PC-3 (cell line): ENCODE data around the gene GRIN1. TPM values are rescaled to one million over a fixed set of nuclear protein-coding genes. Genes with fewer than 3 reads are reported as not detected.

ENCODE experiments used
- ATAC-seq: fragments of 200-7000 bp; cut with Tn5 transposase; 2 replicates; pipeline ENCODE4 v1.9.1; 2020; ENCODE audit warnings: mild to moderate bottlenecking, moderate library complexity
- BruUV-seq: library from RNA; stranded (reverse); fragments of 400-500 nt; replicated peaks from 2 replicates; lab custom pipeline; 2021; lab: Mats Ljungman, UMichigan
- CTCF ChIA-PET: fragments of 300-600 bp; sonication (Branson Sonifier 250); formaldehyde crosslinking; loops from one replicate; lab custom pipeline; 2022; ENCODE audit warnings: antibody characterized with exemption; lab: Charles Lee
- POLR2A ChIA-PET: fragments of 300-600 bp; sonication (Branson Sonifier 250); formaldehyde crosslinking; loops from one replicate; lab custom pipeline; 2022; ENCODE audit warnings: antibody characterized with exemption; ENCODE audit not compliant: unreplicated experiment; lab: Charles Lee
- DNase-seq: peaks from one replicate; pipeline ENCODE4 v3.0.0-alpha.2; 2015
- H2AFZ ChIP-seq: fragments of 300-600 bp; sonication (generic); 2 replicates; pipeline ENCODE4 v1.6.0; 2016; ENCODE audit warnings: antibody characterized with exemption, low read length
- H3F3A ChIP-seq: fragments of 300-600 bp; sonication (generic); one replicate; pipeline ENCODE4 v1.6.0; 2017; ENCODE audit warnings: antibody characterized with exemption, low read length, control low read depth, mild to moderate bottlenecking; ENCODE audit not compliant: unreplicated experiment
- H3K27ac ChIP-seq: fragments of 300-600 bp; sonication (generic); 2 replicates; pipeline ENCODE4 v1.5.1; 2016; ENCODE audit warnings: mild to moderate bottlenecking, low read length
- H3K27me3 ChIP-seq: fragments of 300-600 bp; sonication (generic); 2 replicates; pipeline ENCODE4 v1.6.1; 2016; ENCODE audit warnings: low read length, mixed read lengths
- H3K36me3 ChIP-seq: fragments of 300-600 bp; sonication (generic); 2 replicates; pipeline ENCODE4 v1.6.1; 2016; ENCODE audit warnings: low read depth, mixed run types, low read length, mixed read lengths
- H3K4me1 ChIP-seq: fragments of 300-600 bp; sonication (generic); 2 replicates; pipeline ENCODE4 v1.5.1; 2016; ENCODE audit warnings: low read length; ENCODE audit not compliant: insufficient read depth
- H3K4me2 ChIP-seq: fragments of 300-600 bp; sonication (generic); 2 replicates; pipeline ENCODE4 v1.6.0; 2016; ENCODE audit warnings: low read length
- H3K4me3 ChIP-seq: fragments of 300-600 bp; sonication (generic); 2 replicates; pipeline ENCODE4 v1.5.1; 2016; ENCODE audit warnings: mild to moderate bottlenecking, low read length, mixed read lengths
- H3K79me2 ChIP-seq: fragments of 300-600 bp; sonication (generic); 2 replicates; pipeline ENCODE4 v1.6.1; 2017; ENCODE audit warnings: low read length, mixed read lengths
- H3K9ac ChIP-seq: fragments of 300-600 bp; sonication (generic); 2 replicates; pipeline ENCODE4 v1.6.0; 2016; ENCODE audit warnings: mild to moderate bottlenecking, low read length
- H3K9me2 ChIP-seq: fragments of 300-600 bp; sonication (generic); replicated peaks from 2 replicates; pipeline ENCODE4 v1.6.1; 2016; ENCODE audit warnings: mixed run types, low read length, mixed read lengths
- H3K9me3 ChIP-seq: fragments of 300-600 bp; sonication (generic); 2 replicates; pipeline ENCODE4 v1.6.1; 2016; ENCODE audit warnings: low read length, mixed read lengths
- H4K20me1 ChIP-seq: fragments of 300-600 bp; sonication (generic); 2 replicates; pipeline ENCODE4 v1.6.1; 2016; ENCODE audit warnings: low read length, mixed read lengths
- CTCF ChIP-seq: fragments of 300-600 bp; sonication (generic); conservative IDR thresholded peaks from 2 replicates; pipeline ENCODE4 v1.5.1; 2017; ENCODE audit warnings: antibody characterized with exemption, low read depth, mild to moderate bottlenecking, low read length
- EZH2 ChIP-seq: fragments of 300-600 bp; sonication (generic); IDR thresholded peaks from one replicate; pipeline ENCODE4 v1.6.1; 2017; ENCODE audit warnings: antibody characterized with exemption, mild to moderate bottlenecking, low read length; ENCODE audit not compliant: unreplicated experiment
- EZH2phosphoT487 ChIP-seq: fragments of 300-600 bp; sonication (generic); IDR thresholded peaks from 2 replicates; pipeline ENCODE4 v1.6.1; 2018; ENCODE audit warnings: mild to moderate bottlenecking, antibody characterized with exemption, low read length, borderline replicate concordance
- intact Hi-C: fragments of 100-400 bp; cut with micrococcal nuclease; formaldehyde crosslinking; loops from 2 replicates; pipeline ENCODE4 v1.9.0; 2023
- total RNA-seq: library from RNA; depleted of rRNA; stranded (reverse); fragments of >200 nt; gene quantifications from 2 replicates; pipeline ENCODE4 v1.2.3, GENCODE V29; 2014

GRIN1 gene
- total RNA-seq, 1 experiment from 2014 or later, result 0.11 TPM

GRCh38 chr9:137148661-137149060, 9.7 kb downstream of the GRIN1 start:
- ATAC-seq (no peak), DNase-seq (no peak)
- Histone ChIP-seq H3K9me3 (no peaks in the 10 kb centered on the region), H3K4me1 (no peaks in the 10 kb centered on the region; the same call in 1 of the 2 replicates), H2AFZ (no peak overlapping the region), H3K9me2 (no peaks in the 10 kb centered on the region), H3K36me3 (no peaks in the 10 kb centered on the region), H3K9ac (no peak overlapping the region), H3K79me2 (no peaks in the 10 kb centered on the region), H3K27ac (no peak overlapping the region), H3F3A (no peaks in the 10 kb centered on the region), H3K4me2 (no peak overlapping the region), H4K20me1 (no peaks in the 10 kb centered on the region), H3K27me3 (no peaks in the 10 kb centered on the region), H3K4me3 (no peak overlapping the region)
- no TSS peak for BruUV-seq
- ChIA-PET POLR2A (no interaction called here), CTCF (interaction anchor here (0.9 kb wide), 1 partner anchor 19 kb away, joined by 3 read pairs; no protein-coding TSS in a partner anchor)
- TF ChIP-seq EZH2phosphoT487, result no peak
- TF ChIP-seq EZH2, result no peak
- no peak for TF ChIP-seq CTCF
- intact Hi-C loops, result no loop called here

- Histone ChIP-seq H3K9me3 (no peaks in the 10 kb centered on the region), H2AFZ (peak overlapping the region; percentile 61; the same call in 1 of the 2 replicates), H4K20me1 (no peaks in the 10 kb centered on the region), H3K4me2 (peak overlapping the region; percentile 70; the same call in 1 of the 2 replicates), H3K9ac (no peak overlapping the region; the same call in 1 of the 2 replicates), H3K9me2 (no peaks in the 10 kb centered on the region), H3K4me3 (no peak overlapping the region), H3F3A (no peaks in the 10 kb centered on the region), H3K36me3 (no peaks in the 10 kb centered on the region), H3K79me2 (no peaks in the 10 kb centered on the region), H3K27ac (no peak overlapping the region), H3K27me3 (no peaks in the 10 kb centered on the region), H3K4me1 (no peaks in the 10 kb centered on the region; the same call in 1 of the 2 replicates)
- CTCF ChIA-PET, result interaction anchor here (0.9 kb wide), 1 partner anchor 20 kb away, joined by 3 read pairs; no protein-coding TSS in a partner anchor
- ATAC-seq (no peak), DNase-seq (no peak)
- POLR2A ChIA-PET, result no interaction called here
- TF ChIP-seq EZH2 (no peak), EZH2phosphoT487 (no peak)
- no TSS peak for BruUV-seq
- intact Hi-C loops, result no loop called here
Observed at GRCh38 chr9:137149363-137149762, 10.4 kb downstream of the GRIN1 start.

GRCh38 chr9:137149942-137150616, 11.1 kb downstream of the GRIN1 start:
- H2AFZ ChIP-seq, result peak overlapping the region; percentile 61; the same call in 1 of the 2 replicates
- H4K20me1 ChIP-seq, result no peaks in the 10 kb centered on the region
- peak overlapping the region; percentile 31; the same call in 1 of the 2 replicates for H3K9ac ChIP-seq
- intact Hi-C loops, result loop anchor here (2.0 kb wide), 1 partner anchor 39 kb away; the partner anchor contains the start of genes ANAPC2 and SSNA1
- BruUV-seq, result no TSS peak
- DNase-seq (no peak), ATAC-seq (peak; percentile 20)
- no peaks in the 10 kb centered on the region for H3K36me3 ChIP-seq
- POLR2A ChIA-PET, result interaction anchor here (0.6 to 0.7 kb wide), 6 partner anchors 9 to 220 kb away, joined by 3 to 27 read pairs (median 12); no protein-coding TSS in a partner anchor
- H3K4me1 ChIP-seq, result no peaks in the 10 kb centered on the region; the same call in 1 of the 2 replicates
- H3K4me3 ChIP-seq, result peak overlapping the region; percentile 48
- no peaks in the 10 kb centered on the region for H3F3A ChIP-seq
- no peaks in the 10 kb centered on the region for H3K9me2 ChIP-seq
- H3K27me3 ChIP-seq, result no peaks in the 10 kb centered on the region
- no peaks in the 10 kb centered on the region for H3K9me3 ChIP-seq
- peak overlapping the region; percentile 70 for H3K4me2 ChIP-seq
- no peaks in the 10 kb centered on the region for H3K79me2 ChIP-seq
- H3K27ac ChIP-seq, result no peak overlapping the region
- TF ChIP-seq EZH2, result no peak
- no peak for TF ChIP-seq EZH2phosphoT487
- no peak for TF ChIP-seq CTCF
- CTCF ChIA-PET, result interaction anchor here (0.7 to 1.4 kb wide), 4 partner anchors 20 to 101 kb away, joined by 3 to 6 read pairs (median 4); partner anchors contain the start of genes MAN1B1 and TMEM210
